Measurements from ENCODE around the gene TACR1.

The TACR1 gene

GRCh38 chr2:75047189-75047991, 151.9 kb downstream of the TACR1 start:
- DNase-seq (ENCODE audit: low read depth in 2 of 2) = no peak

DNA sequence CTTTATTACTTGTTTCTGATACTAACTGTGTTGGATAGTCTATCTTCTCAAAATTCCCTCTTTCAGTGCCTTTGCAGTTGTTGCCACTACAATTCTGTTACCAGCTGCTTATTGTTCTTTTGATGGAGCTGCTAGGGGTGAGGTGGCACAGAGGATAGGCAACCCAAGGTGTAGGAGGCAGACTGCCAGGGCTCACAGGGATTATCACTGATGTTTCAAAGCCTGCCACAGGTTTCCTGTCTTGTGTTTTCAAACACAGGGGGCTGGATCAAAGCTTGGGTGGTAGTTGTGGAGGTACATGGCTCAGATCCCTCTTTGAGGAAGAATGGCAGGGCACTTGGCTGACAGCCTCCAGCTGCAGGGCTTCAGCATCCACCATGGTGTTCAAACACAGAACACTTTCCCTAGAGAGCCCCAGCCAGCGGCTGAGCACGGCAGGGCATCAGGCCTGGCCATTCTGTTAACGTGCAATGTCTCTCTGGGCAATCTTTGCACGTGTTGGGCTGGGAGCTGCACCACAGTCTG, 153.7 kb downstream of the TACR1 start:
- DNase-seq (ENCODE audit: low read depth in 2 of 2) = no peak

GRCh38 chr2:75044291-75044690, 155.0 kb downstream of the TACR1 start:
- no peak for DNase-seq (ENCODE audit: low read depth in 2 of 2)

- no peak for DNase-seq (ENCODE audit: low read depth in 2 of 2)
These were observed 156.5 kb downstream of the TACR1 start for GRCh38 chr2:75042823-75043222.

DNA sequence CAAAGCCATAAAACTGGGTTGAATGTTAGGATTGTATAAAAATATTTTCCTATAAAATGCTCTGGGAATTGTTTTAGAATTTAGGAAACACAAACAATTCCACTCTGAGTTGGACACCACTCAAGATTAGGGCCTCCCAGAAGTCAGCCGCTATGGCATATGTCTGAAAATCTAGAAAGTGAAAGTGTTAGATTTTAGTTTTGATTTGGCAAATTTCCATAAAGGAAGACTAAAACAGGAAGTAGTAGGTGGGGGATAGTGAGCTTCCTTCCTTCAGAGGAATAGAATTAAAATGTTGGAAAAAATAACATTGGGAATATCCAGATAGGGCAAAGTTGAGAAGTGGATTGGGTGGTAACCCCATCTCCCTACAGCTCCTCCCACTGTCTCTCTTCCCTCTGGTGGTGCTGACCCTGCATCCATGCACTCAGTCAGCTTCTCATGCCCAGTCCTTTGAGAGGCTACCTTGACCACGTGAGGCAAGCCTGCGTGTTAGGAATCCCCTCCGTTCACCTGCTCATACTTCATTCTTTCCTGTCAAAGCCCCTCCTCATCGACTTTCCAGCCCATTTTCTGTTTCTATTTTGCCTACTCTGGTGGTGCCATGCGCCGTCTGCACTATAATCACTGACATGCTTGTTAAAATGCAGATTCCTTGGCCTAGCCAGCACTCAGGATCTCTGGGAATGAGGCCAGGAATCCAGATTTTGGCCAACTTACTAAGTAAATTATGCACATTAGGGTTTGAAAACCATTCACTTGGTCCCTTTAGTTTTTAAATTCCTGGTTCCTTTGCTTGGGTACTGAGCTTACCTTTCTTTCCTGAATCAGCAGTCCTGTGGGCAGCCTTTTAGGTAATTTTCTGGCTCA, 157.4 kb downstream of the TACR1 start:
- DNase-seq (ENCODE audit: low read depth in 2 of 2) = no peak

- no peak for DNase-seq (ENCODE audit: low read depth in 2 of 2)
These were observed 158.1 kb downstream of the TACR1 start for GRCh38 chr2:75041226-75041625.

GRCh38 chr2:75035444-75036353, 163.6 kb downstream of the TACR1 start:
- no peak for DNase-seq (ENCODE audit: low read depth in 2 of 2)

DNA sequence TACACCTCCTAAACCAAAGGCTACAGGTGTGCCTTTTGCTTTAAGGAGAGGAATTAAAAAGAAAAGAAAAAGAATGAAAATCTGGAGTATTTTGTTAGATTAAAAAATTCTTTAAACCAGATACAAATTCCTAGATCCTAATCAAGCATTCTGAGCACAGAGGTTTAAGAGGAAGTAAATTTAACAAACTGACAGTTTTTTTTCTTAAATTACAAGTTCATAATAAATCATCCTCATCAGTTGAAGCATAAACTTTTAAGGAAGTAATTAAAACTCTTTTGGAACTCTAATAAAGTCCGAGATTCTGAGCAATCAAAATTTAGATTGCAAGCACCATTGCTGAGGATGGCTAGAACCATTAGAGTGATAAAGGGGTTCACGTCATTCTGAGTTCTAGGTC, 165.8 kb downstream of the TACR1 start:
- no peak for DNase-seq (ENCODE audit: low read depth in 2 of 2)

GRCh38 chr2:75031906-75032803, 167.2 kb downstream of the TACR1 start:
- no peak for DNase-seq (ENCODE audit: low read depth in 2 of 2)

DNA sequence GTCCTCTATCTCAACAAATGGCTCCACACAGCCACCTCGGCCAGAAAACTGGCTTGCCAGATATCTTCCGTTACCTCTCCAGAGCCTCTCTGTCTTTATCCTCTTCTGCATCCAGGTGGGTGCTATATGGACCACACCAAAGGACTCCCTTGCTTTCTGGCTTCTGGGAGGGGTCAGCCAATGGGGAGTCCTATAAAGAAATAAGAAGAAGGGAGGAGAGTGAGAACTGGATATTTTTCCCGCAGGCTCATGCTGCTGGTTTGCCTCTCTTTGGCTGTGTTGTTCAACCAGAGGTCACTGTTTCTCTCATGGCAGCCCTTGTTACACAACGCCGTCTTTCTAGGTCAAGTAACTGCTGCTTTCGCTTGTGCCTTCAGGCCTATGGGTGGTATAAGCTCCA, 168.1 kb downstream of the TACR1 start:
- DNase-seq (ENCODE audit: low read depth in 2 of 2) = no peak

DNA sequence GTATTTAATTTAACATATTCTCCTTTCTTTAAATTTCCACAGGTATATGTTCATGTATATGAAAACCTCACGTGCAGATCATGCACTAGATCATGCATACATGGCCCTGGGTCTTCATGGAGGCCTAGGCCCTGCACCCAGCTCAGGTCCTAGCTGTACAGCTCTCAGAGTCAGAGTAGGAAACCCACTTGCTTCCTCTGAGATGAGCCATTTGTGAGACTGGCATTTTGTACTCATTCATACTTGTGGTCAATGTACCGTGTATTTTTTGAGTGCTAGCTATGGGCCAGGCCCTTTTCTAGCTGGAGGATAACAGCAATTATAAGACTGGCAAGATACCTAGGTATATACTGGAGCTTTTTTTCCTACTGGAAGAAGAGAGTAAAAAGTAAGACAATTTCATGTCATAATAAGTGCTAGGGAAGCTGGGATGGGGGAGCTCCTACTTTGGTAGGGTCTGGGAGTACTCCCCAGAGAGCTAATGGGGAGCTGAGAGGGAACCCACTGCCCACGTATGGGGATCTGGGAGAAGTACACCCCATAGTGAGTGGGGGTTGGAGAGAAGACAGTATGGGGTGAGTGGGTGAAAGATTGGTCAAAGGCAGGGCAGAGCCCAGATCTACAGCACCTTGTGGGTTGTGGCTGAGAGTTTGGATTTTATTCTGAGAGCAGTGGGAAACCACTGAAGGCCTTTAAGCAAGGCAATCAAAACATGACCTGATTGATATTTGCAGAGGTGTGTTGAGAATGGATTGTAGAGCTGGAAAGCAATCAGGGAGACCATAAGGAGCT, 168.9 kb downstream of the TACR1 start:
- no peak for DNase-seq (ENCODE audit: low read depth in 2 of 2)

DNA sequence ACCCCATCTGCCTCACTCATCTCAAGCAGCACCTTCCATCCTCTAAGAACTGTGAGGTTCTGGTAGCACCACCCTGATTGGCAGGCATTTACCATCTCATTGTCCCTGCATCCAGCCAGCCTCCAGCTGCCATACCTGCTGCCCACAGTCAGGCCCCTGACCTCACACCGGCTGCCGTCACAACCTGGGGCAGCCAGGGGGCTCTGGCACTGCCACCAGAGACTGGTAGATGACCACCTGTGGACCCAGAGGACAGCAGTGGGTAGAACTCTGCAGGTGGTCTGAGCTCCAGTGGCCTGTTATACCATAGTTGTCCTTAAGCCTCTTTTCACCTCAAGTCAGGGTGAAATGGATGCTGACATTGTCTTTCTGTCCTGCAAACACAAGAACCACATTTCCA, 171.4 kb downstream of the TACR1 start:
- no peak for DNase-seq (ENCODE audit: low read depth in 2 of 2)

DNA sequence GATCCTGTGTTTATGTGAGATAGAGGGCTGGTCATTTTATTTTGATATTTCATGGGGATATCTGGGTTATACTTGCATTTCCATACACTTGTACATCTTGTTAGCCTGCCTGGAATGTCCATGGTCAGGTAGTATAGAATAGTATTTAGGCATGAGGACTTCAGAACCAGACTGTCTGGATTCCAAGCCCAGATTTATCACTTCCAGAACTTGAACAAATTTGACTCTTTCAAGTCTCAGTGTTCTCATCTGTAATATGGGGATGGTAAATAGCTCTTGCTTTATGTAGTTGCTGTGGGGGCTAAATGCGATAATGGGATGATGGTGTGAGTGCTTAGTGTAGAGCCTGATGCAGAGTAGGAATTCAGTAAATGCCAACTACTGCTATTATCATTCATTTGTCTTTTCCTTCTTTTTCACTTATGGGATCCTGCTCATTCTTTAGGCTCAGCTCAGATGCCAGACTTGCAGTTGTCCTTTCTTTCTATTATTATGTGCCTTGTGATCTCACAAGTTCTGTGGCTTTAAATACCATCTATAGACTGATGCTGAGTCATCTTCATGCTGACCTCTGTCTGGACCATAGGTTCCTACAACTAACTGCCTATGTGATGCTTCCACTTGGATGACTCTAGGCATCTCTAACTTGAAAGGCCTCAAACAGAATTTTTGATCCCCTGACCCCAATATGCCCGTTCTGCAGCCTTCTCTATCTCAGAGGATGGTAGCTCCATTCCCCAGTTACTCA, 173.5 kb downstream of the TACR1 start:
- no peak for DNase-seq (ENCODE audit: low read depth in 2 of 2)

DNA sequence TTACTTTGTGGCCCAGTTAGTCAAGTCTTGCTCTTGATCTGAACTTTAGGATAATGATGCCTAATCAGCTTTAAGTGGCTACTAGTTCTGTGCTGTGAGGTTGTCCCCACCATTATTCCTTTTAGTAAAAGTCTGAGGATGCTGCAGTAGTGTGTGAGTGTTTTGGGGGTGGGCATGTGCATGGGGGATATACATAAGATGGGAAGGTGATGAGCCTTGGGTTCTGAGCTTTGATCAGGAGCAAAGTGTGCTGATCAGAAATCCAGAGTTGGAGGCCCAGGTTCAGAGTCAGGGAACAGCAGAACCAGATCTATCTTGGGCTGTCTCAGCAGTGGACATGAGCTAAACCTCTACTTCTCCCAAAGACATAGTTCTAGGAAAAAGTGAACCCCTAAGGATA, 174.1 kb downstream of the TACR1 start:
- no peak for DNase-seq (ENCODE audit: low read depth in 2 of 2)

- DNase-seq (ENCODE audit: low read depth in 2 of 2) = no peak
These were observed 175.5 kb downstream of the TACR1 start for GRCh38 chr2:75023666-75024455.

- DNase-seq (ENCODE audit: low read depth in 2 of 2) = no peak
These were observed 176.8 kb downstream of the TACR1 start for GRCh38 chr2:75022516-75022915.

DNA sequence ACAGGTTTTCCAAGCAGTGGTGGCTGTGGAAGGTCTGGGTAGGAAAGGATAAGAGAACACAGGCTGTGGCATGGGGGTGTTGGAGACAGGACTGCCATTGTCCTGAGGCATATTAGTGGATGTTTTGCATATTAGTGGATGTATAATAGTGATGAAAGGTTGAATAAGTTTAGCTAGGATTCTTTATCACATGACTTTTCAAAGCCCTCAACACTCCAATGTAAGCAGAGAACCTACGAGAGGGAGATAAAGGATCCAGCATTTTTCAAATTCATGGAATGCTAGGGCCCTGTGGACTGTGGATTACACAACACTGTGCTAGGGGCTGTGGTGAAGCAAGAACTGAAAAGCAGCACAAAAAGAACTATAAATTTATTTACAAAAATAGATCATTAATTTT, 177.6 kb downstream of the TACR1 start:
- DNase-seq (ENCODE audit: low read depth in 2 of 2) = no peak

GRCh38 chr2:75020476-75020875, 178.8 kb downstream of the TACR1 start:
- no peak for DNase-seq (ENCODE audit: low read depth in 2 of 2)

Data from stimulated activated CD8-positive, alpha-beta memory T cell treated with anti-CD3 and anti-CD28 coated beads, Interleukin-2, amount 100 ng/mL, for 48 hours (primary cell).